Stimulated activated CD8-positive, alpha-beta memory T cell treated with anti-CD3 and anti-CD28 coated beads, Interleukin-2, amount 100 ng/mL, for 48 hours (primary cell): ENCODE measurements around the gene OTULIN.
A peak's percentile ranks its signal among the peaks of the same experiment; 100 is the strongest.

Source experiments
- DNase-seq, 2 donors: peaks; one replicate each; pipeline ENCODE4 v3.0.0-alpha.2; 2020; ENCODE audit warnings: low read depth in 2 of 2

The OTULIN gene

DNA sequence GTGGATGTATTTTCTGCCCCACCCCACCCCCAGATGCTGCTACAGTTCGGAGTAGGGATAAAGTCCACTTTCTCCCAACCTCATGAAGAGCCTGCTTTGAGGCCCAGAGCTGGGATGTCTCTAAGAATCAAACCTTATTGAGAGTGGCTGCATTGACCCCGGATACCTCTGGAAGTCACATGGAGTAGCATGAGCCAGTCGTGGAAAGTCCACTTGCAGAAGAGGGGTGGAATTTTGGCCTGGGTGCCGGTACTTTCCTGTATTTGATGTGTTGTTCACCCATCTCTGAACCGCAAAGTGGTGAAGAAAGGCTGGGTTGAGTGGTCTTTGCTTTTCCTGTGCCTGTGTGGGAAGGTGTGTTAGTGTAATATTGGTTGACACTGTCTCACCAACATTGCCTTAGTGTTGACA is 3.7 kb downstream of the OTULIN start:
- DNase-seq: peak in 1 of 2 donors; percentile 23

DNA sequence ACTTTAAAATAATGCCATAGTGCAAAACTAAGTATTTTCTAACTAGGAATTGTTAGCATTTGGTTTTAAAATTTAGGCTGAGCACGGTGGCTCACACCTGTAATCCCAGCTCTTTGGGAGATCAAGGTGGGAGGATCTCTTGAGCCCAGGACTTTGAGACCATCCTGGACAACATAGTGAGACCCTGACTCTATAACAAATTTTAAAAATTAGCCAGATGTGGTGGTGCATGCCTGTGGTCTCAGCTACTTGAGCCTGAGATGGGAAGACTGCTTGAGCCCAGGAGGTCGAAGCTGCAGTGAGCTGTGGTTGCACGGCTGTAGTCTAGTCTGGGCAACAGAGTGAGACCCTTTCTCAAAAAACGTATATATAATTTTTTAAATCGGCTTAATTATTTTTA is 4.9 kb downstream of the OTULIN start:
- no peak for DNase-seq

DNA sequence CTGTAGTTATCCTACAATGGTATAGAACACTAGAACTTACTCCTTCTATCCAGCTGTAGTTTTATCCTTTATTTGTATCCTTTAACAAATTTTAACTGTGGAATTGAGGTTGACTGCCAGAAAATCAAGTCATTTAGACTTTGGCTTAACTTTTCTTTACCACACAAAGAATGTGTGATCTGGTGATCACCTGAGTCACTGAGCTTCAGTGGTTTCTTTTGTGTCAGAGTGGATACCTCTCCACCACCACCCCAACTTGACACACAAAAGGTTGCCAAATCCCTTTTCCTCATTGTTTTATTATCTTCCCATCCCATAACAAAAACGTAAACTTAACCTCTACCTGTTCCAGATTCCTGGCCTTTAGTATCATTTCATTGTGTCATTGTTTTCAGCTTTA is 5.5 kb downstream of the OTULIN start:
- no peak for DNase-seq

DNA sequence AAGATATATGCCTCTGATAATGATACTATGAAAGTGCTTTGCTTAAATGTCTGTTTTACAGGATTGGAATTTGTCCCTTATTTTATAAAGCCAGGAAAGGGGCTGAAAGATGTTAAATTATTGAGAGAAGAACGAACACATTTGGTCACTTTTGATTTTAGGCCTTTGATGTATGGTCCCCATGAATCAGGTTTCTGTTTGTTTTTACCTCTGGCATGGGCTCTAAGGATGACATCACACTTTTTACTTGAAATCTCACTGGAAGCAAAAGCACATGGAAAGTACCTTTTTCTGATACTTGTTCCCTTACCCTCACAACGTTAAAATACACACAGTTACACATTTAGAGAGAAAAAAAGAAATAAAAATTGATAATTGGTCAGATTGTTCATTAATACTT is 6.9 kb downstream of the OTULIN start:
- DNase-seq: no peak

DNA sequence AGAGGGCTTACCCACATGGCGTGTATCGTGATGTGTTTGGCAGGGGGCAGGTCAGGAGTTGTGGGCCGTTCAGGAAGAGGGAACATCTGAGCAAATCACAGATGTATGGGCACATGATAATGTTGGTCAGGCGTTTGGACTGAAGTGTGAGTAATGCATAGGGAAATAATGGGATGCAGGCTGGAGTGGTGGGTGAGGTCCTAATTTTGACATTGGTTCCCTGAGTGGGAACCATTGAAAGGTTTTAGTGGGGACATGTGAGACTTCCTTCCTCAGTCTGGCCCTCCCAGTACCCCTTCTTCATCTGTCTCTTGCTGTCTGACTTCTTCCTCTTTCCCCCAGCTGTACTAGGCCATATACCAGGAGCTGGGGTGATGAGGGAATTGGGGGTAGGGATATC is 7.6 kb downstream of the OTULIN start:
- DNase-seq: no peak

DNA sequence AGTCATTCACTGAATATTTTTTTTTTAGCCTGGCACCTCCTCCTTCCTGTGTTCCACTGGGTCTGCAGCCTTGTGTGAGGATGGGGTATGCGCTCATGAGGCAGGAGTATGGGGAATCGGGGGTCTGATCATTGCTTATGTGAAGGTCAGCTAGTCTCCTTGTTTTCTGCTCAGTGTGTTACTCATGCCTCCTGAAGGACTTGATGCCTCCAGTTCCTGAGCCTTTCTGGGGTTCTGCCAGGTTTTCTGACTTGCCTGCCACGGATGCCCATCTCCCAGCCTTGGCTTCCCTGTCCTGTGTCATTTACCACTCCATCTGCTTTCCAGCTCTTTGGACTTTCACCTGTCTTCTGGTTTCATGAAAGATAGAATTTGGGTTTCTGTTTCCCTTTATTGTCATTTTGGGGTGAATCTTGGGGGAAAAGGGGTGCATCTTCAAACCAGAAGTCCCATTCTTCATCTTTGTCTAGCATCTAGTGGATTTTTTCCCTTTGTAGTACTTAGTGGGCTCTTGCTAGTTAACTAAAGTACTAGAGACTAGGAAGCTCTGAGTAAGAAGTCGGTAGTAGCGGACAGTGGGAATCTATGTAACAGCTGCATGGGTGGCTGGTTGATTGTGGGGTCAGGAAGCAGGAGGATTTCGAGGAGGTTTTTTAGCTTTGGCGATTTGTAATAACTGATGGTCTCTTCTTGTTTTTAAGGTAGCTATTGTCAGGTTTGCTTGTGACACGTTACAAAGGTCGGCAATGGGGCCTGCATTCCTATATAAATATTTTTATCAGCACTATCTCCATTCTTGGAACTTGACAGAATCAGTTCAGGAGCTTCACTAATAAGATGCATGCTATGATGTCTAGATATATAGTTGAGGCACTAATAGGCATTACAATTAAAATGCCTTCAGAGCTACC is 8.2 kb downstream of the OTULIN start:
- no peak for DNase-seq

DNA sequence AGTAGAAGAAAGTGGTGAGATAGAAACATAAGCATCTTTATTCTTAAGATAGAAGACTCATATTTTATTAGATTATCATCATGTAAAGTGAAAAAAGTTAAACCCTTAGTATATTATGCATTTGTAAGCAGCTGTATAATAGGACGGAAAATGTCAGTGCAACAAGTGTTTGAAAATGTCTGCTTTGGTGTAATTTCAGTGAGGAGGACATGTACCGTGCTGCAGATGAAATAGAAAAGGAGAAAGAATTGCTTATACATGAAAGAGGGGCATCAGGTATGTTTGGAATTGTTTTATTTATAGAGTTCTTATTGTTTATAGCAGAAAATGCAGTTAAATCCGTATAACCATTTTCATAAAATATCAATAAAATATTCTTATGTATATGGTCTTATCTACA is 8.9 kb downstream of the OTULIN start:
- DNase-seq: no peak

DNA sequence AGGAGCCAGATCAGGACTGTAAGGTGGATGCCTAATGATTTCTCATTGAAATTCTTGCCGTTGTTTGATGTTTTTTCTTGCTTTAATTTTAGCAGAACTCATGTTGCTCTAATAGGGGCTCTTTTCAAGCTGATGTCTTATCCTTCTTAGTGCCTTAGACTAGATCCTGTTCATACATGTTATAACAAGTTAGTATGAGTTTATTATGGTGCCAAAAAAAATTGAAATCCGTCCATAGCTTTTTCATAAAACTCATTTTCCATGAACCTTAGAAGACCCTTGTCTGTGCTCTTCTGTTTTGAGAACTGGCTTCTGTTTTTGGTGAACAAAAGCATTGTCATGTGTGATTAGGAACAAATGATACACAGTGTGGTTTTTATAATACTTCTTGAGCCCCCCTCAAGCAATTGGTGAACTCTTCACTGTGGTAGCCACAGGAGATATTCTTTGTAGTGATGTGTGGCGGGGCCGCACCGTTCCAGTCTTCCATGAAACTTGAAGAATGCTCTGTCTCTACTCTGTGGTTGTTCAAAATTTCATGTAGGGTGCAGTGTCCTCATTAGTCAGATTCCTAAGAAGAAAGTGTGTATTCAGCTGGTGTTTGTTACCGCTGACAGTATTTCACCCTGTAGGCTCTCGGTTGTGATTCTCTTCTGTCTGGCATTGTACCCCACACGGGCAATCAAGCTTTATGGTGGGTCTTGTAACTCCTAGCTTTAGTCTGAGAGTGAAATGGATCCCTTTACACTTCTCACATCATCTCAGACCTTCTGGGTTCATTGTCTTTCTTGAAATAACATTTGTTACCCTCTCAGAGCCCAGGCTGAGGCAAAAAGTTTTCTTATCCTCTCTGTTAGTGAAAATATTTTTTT is 10.7 kb downstream of the OTULIN start:
- no peak for DNase-seq

DNA sequence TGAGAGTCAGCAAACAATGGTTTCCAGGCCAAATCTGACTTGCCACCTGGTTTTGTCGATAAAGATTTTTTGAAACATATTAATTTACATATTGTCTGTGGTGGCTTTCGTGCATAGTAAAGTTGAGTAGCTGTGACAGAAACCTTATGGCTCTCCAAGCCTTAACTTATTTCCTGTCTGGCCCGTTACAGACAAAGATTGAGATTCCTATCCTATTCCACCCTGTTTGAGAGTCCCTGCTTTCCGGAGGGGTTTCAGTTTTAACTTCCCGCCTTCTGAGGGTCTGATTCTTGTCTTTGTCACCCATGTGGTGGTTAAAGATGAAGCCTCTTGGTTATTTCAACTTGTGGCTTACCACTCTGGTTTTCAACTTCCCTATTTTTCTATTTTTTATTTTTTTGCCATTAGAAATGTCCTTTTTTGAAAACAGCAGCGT is 11.4 kb downstream of the OTULIN start:
- DNase-seq: no peak

DNA sequence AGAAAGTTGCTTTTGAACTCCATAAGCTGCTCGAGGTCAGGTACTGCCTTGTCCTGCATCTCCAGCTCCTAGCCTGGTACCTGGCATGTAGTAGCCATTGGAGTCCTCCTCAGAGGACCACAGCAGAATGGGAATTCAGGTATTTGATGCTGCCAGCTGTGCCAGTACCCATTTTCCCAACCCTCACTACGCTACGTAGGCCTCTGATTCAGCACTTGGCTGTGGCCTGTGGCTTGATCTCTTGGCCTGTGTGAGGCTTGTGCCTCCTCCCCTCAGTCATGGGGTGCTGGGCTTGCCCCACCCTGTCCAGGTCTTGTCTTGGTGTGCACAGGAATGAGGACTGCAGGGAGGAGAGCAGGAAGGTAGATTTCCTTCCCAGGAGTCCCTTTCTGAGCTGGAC is 11.8 kb downstream of the OTULIN start:
- no peak for DNase-seq

DNA sequence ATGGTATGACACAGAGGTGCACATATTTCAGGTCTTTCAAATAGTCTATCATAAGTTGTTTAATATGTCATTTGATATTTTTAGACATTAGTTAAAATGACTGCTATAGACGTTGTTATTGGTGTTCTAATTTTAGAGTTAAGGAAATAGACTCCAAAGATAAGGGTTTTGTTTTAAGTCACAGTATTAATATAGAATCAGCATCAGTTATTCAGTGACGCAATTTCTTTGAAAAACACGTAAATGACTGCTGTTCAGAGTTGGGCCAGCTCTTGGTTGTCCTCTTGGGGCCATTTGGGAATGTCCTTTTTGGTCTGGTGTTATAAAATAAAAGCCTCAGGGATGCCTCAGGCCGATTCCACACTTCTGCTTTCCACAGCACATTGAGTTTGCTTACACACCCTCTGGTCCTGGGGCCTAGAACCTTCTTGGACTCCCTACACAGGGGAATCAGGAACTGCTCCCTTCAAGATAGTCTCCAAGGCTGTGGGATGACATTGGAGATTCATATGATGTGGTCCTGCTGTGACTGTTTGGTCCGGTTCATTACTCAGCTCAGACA is 14.3 kb downstream of the OTULIN start:
- DNase-seq: no peak

DNA sequence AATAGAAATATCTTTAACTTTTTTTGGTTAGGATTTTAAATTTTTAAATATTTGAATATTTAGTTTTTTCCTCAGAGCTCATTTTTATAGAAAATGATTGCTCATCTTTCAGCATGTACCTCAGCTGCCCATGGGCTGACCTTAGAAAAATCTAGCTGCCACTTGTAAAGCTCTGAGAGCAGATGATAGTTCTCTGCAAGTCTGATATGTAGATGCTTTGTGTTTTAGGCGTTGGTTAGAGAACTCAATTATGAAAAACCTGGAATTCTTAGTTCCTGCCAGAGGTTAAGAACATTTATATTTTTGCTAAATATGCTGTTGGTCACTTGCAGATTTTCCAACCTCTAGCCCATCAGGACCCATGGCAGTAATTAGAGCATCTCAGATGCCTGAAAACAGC is 15.1 kb downstream of the OTULIN start:
- DNase-seq: no peak

DNA sequence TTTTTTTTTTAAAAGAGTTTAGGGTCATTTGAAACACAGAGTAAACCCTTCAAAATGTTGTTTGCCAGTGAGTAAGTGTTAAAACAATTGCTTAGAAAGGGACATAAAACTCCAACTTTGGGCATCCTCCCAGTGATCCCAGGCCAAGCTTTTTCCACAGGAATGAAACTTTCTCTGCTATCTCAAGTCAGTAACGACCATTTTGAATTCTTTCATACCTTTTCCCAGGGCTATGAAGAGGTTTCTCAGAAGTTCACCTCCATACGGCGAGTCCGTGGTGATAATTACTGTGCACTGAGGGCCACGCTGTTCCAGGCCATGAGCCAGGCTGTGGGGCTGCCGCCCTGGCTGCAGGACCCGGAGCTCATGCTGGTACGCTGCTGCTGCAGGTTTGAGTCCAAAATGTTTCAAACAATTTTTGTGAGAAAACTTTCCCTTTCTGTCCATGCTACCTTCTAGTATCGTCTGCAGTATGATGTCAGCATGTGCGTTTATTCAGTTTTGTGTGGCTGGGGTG is 16.8 kb downstream of the OTULIN start:
- no peak for DNase-seq

DNA sequence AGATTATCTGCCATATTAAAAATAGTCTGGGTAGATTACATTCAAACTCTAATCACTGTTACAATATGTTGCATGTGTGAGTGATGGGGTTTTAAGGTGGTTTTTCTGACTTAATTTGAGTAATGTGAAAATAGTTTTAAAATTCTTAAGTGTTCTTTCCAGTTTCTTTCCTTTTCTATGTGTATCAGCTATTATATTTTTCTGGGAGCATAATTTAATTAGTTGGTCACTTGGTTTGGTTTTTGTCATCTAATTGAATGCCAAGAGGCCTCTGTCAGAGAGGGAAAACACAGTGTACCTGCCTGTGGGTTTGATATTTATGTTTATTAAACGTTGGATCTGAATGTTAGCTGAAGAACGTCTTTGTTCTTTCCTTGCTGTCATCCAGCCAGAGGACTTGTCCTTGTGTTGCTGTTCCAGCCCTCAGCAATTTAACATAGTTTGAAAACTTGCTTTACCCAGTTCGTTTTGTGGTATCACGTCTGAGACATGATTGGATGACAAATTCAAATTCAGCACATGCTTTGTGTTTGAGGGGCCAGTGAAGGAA is 19.5 kb downstream of the OTULIN start:
- no peak for DNase-seq

DNA sequence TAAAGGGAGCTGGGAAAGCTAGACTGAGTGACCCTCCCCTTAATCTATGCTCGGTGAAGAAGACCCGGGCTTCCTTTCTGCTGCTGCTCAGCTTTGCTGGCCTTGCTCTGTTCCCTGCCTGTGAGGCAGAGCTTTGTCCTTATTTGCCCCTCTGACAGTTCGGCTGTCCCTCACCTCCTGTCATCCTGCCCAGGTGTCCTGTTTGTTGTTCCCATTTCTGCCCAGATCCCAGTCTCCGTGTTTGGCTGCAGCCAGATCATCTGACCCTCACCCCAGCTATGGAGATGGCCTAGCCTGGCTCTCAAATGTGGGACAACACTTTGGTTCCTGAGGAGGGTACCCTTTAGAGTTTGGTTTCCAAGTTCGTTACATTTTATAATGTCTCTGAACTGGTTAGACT is 20.2 kb downstream of the OTULIN start:
- no peak for DNase-seq

DNA sequence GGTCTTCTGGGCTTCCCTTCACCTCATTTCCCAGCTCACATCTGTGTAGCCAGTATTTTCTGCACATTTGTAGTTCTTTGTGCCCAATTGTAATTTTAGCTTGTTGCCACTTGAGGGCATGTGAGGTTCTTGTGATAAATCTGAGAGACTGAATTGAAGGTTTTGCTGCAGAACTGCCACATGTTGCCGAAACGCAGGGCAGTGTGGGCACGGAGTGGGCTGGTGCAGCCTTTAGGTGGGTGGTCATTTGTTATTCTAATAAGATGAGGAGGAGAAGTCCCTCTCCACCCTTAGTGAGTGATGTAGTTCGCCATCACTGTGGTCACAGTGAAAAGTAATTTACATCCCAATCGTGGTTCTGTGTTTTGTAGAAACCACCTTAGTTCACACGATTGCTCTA is 21.2 kb downstream of the OTULIN start:
- peak in 1 of 2 donors; percentile 23 for DNase-seq

DNA sequence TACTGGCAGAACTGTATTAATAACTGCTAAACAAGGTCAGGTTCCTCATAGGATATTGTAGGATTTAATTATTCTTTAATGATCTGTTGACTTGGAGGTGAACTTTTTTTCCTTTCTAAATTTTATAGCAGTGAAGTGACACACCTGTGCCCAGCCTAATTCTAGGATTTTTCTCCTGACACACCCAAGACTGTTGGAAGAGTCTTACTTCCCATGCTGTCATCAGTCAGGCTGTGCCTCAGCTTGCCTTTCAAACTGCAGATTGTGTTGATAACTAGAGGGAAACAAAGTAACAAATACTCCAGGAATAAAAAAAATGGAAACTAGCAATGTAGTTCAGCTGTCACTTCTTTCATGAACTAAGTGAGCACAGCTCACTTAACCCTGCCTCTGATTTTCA is 22.0 kb downstream of the OTULIN start:
- no peak for DNase-seq

DNA sequence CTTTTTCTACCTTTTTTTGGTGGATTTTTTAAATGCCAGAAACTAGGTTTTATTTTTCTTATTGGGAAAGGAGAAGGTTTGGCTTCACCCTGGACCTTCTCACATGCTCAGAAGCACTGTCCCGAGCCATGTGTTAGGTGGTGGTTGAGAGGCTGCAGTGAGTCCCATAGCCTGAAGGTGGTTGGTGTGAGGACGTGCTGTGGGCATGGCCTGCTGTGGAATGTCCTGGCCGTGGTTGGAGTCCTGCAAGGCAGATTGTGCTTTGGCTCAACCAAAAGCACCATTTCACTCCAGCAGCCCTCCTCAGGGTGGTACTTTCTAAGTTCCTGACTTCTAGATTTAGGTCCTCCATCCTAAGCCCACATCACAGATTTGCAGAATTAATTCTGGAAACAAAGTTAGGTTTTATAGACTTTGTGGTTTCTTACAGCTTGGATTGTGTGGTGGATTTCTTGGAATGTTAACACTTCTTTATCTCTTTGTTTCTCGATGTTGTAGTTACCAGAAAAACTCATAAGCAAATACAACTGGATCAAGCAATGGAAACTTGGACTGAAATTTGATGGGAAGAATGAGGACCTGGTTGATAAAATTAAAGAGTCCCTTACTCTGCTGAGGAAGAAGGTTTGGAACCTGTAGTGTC is 22.6 kb downstream of the OTULIN start:
- no peak for DNase-seq

DNA sequence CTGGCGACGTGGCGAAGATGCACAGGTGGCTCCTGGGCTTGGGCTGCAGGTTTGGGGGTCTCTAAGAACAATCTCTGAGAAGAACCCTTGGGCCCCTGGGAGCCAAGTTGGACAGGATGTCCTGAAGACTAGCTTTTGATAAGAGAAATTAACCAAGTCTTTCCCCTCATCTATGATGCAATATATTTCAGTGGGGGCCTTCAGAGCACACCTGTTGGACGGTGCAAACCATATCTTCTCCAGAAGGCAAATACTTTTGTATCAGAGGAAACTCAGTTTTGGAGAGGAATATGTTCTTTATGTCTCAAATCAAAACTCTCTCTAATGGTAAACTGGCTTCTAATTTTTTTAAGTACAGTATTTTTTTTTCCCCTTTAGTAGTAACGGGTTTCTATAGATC is 28.6 kb downstream of the OTULIN start:
- DNase-seq: no peak

DNA sequence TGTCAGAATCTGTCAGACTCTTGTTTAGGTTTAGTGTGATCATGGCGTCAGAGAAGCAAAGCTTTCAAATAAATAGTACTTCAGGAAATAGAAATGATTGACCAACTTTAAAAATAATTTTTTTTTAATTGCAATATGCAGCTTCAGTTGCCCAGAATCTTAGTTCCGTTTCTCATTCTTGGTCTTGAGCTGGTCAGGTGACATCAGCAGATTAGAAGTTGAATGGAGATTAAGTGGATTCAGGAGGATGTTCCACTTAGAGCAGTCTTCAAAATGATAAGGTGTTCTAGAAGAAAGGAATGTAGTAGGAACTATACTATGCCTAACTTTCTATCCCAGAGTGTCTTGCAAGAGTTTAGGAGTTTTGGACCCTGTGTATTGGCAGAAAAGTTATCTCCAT is 30.6 kb downstream of the OTULIN start:
- DNase-seq: no peak

DNA sequence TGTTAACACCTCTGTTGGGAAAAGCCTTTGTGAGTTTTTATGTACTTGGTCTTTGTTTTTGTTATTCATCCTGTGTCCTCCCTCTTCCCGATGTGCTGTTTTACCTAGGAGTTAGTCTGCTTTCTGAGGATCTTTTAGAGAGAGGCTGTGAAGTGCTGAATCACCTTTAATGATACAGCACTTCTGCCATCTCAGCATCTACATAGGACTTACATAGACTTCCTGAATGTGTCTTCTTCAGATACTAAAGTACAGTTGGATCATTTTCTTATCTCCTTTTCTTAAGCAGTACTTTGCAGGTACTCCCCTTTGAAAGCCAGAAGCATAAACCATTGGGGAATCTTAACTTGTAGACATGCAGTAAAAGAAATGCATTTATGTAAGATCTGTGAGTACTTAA is 31.5 kb downstream of the OTULIN start:
- no peak for DNase-seq

DNA sequence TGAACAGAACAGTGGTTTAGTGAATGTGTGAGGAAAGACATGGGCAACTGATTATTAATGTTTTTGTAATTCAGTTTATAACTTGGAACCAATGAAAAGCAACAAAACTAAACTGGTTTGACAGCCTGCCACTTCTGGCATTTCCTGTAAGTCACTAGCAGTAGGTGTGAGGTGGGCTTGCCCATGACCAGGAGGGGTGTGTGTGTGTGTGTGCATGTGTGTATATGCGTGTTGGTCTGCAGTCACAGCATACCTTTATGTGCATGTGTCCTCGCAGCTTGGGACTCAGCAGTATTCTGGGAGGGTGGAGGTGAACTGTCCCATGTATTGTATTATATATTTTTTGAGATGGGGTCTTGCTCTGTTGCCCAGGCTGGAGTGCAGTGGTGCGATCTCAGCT is 32.3 kb downstream of the OTULIN start:
- DNase-seq: no peak
